Thoracic aorta (tissue), 2 donors: ENCODE data around the gene AATK. TPM values are rescaled to one million over a fixed set of nuclear protein-coding genes. Genes with fewer than 3 reads are reported as not detected.
"Not testable (repeated sequence)": the region's sequence is repeated elsewhere in the genome, so short reads cannot be mapped to it uniquely, and the experiment has no call there.

Experiments used
- ATAC-seq: fragments of 150-250 bp; one replicate; pipeline ENCODE4 v1.8.0; 2017; ENCODE audit warnings: low read depth; ENCODE audit not compliant: insufficient number of reproducible peaks, low FRiP score
- DNase-seq: peaks from one replicate; pipeline ENCODE4 v3.0.0-alpha.2; 2020; ENCODE audit warnings: low spot score
- H3K27ac ChIP-seq, 2 donors: fragments of 200-600 bp; sonication (generic); 1 replicate in 1 of 2; 2 replicates in 1 of 2; pipeline ENCODE4 v1.5.1; 2016; ENCODE audit warnings: mild to moderate bottlenecking in 2 of 2, moderate library complexity in 2 of 2
- H3K27me3 ChIP-seq: fragments of 200-600 bp; sonication (generic); replicated peaks from 2 replicates; pipeline ENCODE4 v1.6.0; 2016; ENCODE audit warnings: mild to moderate bottlenecking; ENCODE audit not compliant: insufficient read depth
- H3K36me3 ChIP-seq: fragments of 200-600 bp; sonication (generic); one replicate; pipeline ENCODE4 v1.5.1; 2016
- H3K4me1 ChIP-seq, 2 donors: fragments of 200-600 bp; sonication (generic); 1 replicate in 1 of 2; 2 replicates in 1 of 2; pipeline versions ENCODE4 v1.5.1 to v1.6.0; 2016; ENCODE audit warnings: low read depth in 2 of 2, mild to moderate bottlenecking in 1 of 2; ENCODE audit not compliant: control insufficient read depth in 1 of 2
- H3K4me3 ChIP-seq: fragments of 200-600 bp; sonication (generic); 2 replicates; pipeline ENCODE4 v1.5.1; 2016; ENCODE audit warnings: mild to moderate bottlenecking
- H3K9me3 ChIP-seq: fragments of 200-600 bp; sonication (generic); 2 replicates; pipeline ENCODE4 v1.5.1; 2016
- total RNA-seq, 2 donors: library from RNA; depleted of rRNA; stranded (reverse); fragments of >200 nt; gene quantifications; one replicate each; pipeline versions ENCODE4 v1.1.0 to v1.2.3, GENCODE V29; 2016
- TF ChIP-seq, protein P1 (sequence below): fragments of 200-600 bp; sonication (generic); IDR thresholded peaks from one replicate; pipeline ENCODE4 v1.5.1; 2019; ENCODE audit warnings: antibody characterized with exemption

Gene AATK
- total RNA-seq, 2 donors from 2014 or later = 6.1 to 19.8 TPM

DNA sequence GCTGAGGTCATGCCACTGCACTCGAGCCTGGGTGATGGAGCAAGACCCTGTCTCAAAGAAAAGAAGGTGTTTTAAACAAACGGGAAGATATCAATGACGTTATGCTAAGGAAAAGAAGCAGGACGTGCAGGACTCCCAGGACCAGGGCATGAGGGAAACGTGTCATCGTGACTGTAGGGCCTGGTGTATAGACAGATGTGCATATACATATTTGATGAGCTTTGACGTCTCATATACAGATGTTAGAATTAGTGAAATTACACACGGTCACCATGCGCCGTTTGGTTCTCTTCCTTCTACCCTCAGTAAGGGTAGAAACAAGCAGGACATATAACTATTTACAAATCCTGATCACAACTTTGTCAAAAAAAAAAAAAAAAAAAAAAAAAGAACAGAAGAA, 18.3 kb downstream of the AATK start:
- ATAC-seq = no peak
- Histone ChIP-seq H3K4me1 (peaks cover 0 to 4% of the 10 kb centered on the region in 2 donors), H3K9me3 (no peaks in the 10 kb centered on the region), H3K27me3 (no peaks in the 10 kb centered on the region), H3K4me3 (no peak overlapping the region), H3K36me3 (no peaks in the 10 kb centered on the region), H3K27ac (no peak overlapping the region)
- TF ChIP-seq, protein P1, sequence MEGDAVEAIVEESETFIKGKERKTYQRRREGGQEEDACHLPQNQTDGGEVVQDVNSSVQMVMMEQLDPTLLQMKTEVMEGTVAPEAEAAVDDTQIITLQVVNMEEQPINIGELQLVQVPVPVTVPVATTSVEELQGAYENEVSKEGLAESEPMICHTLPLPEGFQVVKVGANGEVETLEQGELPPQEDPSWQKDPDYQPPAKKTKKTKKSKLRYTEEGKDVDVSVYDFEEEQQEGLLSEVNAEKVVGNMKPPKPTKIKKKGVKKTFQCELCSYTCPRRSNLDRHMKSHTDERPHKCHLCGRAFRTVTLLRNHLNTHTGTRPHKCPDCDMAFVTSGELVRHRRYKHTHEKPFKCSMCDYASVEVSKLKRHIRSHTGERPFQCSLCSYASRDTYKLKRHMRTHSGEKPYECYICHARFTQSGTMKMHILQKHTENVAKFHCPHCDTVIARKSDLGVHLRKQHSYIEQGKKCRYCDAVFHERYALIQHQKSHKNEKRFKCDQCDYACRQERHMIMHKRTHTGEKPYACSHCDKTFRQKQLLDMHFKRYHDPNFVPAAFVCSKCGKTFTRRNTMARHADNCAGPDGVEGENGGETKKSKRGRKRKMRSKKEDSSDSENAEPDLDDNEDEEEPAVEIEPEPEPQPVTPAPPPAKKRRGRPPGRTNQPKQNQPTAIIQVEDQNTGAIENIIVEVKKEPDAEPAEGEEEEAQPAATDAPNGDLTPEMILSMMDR = no peak
- no peak for DNase-seq

DNA sequence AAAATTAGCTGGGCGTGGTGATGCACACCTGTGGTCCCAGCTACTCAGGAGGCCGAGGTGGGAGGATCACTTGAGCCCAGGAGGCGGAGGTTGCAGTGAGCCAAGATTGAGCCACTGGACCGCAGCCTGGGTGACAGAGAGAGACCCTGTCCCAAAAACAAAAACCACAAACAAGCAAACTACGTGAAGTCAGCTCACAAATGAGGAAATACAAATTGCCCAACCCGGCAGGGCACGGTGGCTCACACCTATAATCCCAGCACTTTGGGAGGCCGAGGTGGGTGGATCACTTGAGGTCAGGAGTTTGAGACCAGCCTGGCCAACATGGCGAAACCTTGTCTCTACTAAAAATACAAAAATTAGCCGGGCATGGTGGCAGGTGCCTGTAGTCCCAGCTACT, 19.8 kb downstream of the AATK start:
- H3K4me1 ChIP-seq, DNase-seq, H3K4me3 ChIP-seq, H3K27me3 ChIP-seq, ATAC-seq, H3K36me3 ChIP-seq, H3K9me3 ChIP-seq, H3K27ac ChIP-seq: not testable (repeated sequence)

DNA sequence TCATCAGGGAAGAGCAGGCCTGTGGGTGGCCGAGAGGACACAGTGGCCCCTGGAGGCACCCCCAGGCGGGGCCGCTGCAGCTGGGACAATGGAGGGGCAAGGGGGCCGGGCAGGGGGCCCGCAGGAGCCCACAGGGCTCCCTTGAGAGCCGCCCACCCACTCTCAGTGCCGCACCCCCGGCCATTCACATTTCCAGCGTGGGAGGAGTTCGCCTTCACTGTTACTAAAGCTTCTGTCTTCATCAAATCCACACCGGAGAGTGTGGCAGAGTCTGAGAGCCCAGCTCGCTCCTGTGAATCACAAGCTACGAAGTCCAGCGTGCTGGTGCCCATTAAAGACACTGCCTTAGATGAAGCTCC, 21.6 kb downstream of the AATK start:
- Histone ChIP-seq H3K4me1 (peaks cover 0 to 6% of the 10 kb centered on the region in 2 donors), H3K9me3 (no peaks in the 10 kb centered on the region), H3K27ac (no peak overlapping the region), H3K4me3 (no peak overlapping the region), H3K27me3 (no peaks in the 10 kb centered on the region), H3K36me3 (no peaks in the 10 kb centered on the region)
- TF ChIP-seq, protein P1 = no peak
- no peak for ATAC-seq
- DNase-seq = no peak

DNA sequence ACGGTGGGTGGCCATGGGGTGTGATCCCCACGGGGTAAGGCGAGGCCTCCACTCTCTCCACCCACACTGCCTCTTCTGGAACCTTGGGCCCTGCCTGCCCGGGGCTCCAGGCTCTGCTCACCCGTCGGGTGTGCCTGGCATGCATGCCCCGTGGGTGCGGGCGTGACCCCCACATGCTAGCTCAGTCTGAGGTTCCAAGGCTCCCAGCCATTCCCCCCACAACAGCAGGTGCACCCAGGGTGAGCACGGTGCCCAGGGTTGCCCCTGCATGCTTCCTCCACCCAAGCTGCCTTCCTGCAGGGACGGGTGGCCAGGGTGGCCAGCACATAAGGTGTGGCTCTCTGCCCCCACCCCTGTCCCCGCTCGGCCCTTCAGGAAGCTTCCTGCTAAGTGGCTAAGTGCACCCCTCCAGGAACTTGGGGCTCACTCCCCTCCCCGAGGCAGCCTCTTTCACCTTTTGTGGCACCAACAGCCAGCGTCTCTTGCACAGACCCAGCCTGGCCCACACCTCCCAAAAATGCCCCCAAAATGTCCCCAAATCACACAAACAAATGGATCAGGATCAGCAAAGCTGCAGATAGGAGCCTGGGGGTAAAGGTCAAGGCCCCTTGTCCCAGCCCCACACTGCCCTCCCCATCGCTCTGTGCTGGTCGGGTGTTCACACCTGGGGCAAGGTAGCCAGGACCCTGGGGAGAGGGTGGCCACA, 22.2 kb downstream of the AATK start:
- ATAC-seq (no peak), DNase-seq (no peak)
- Histone ChIP-seq H3K4me3 (no peak overlapping the region), H3K4me1 (peaks cover 0 to 6% of the 10 kb centered on the region in 2 donors), H3K27ac (no peak overlapping the region), H3K27me3 (no peaks in the 10 kb centered on the region), H3K9me3 (no peaks in the 10 kb centered on the region), H3K36me3 (no peaks in the 10 kb centered on the region)
- TF ChIP-seq, protein P1 = no peak

DNA sequence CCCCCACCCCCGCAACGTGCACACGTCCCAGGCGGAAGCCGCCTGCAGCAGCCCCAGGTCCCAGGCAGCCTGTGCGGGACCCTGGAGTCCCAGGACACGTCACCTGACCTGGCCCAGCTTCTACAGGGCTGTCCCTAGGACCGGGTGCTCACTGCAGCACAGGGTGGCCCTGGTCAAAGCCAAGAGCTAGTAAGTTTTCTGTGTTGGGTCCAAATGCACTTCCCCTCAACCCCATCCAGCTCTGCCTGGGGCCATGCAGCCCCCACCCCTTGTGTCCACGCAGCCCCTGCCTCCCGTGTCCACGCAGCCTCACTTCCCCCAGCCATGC, 22.9 kb downstream of the AATK start:
- H3K4me1 ChIP-seq = peaks cover 0 to 6% of the 10 kb centered on the region in 2 donors
- DNase-seq (no peak), ATAC-seq (no peak)
- no peak overlapping the region for H3K4me3 ChIP-seq
- TF ChIP-seq, protein P1 = no peak
- no peaks in the 10 kb centered on the region for H3K36me3 ChIP-seq
- no peaks in the 10 kb centered on the region for H3K27me3 ChIP-seq
- no peaks in the 10 kb centered on the region for H3K9me3 ChIP-seq
- H3K27ac ChIP-seq = no peak overlapping the region
